ENCODE data around the gene PDHX.

Gene PDHX

GRCh38 chr11:34929794-34930763 lies 13.7 kb downstream of the PDHX start:
- no peaks in the 10 kb centered on the region for H3K36me3 ChIP-seq (ENCODE audit: control insufficient read depth, insufficient read depth, low read length)
- no peaks in the 10 kb centered on the region for H3K27me3 ChIP-seq (ENCODE audit: control insufficient read depth, insufficient read depth, low read length)
- H3K9me3 ChIP-seq (ENCODE audit: control insufficient read depth, low read length), result no peaks in the 10 kb centered on the region
- no peak overlapping the region for H2AFZ ChIP-seq
- no peak overlapping the region for H3K27ac ChIP-seq
- H3K79me2 ChIP-seq, result peaks cover 13% of the 10 kb centered on the region
- H3K9ac ChIP-seq, result no peak overlapping the region
- TF ChIP-seq CTCF (IDR thresholded peaks at IDR 0.05), result no peak
- H3K4me1 ChIP-seq, result peaks cover 3% of the 10 kb centered on the region
- no peak overlapping the region for H3K4me2 ChIP-seq (ENCODE audit: low read length)
- H3K4me3 ChIP-seq (ENCODE audit: low read depth, low read length), result no peak overlapping the region

- Histone ChIP-seq H3K9me3 (ENCODE audit: control insufficient read depth, low read length) (no peaks in the 10 kb centered on the region), H3K4me3 (ENCODE audit: low read depth, low read length) (no peak overlapping the region), H3K36me3 (ENCODE audit: control insufficient read depth, insufficient read depth, low read length) (no peaks in the 10 kb centered on the region), H2AFZ (no peak overlapping the region), H3K4me1 (no peaks in the 10 kb centered on the region), H3K4me2 (ENCODE audit: low read length) (no peak overlapping the region), H3K9ac (no peak overlapping the region), H3K27me3 (ENCODE audit: control insufficient read depth, insufficient read depth, low read length) (no peaks in the 10 kb centered on the region), H3K79me2 (peaks cover 3% of the 10 kb centered on the region), H3K27ac (no peak overlapping the region)
- no peak for TF ChIP-seq CTCF (IDR thresholded peaks at IDR 0.05)
Observed at GRCh38 chr11:34936945-34937629, 20.7 kb downstream of the PDHX start.

- H3K4me3 ChIP-seq (ENCODE audit: low read depth, low read length), result no peak overlapping the region
- no peaks in the 10 kb centered on the region for H3K27me3 ChIP-seq (ENCODE audit: control insufficient read depth, insufficient read depth, low read length)
- no peak overlapping the region for H3K27ac ChIP-seq
- H2AFZ ChIP-seq, result no peak overlapping the region
- TF ChIP-seq CTCF (IDR thresholded peaks at IDR 0.05), result no peak
- no peaks in the 10 kb centered on the region for H3K36me3 ChIP-seq (ENCODE audit: control insufficient read depth, insufficient read depth, low read length)
- H3K79me2 ChIP-seq, result peaks cover 3% of the 10 kb centered on the region
- H3K4me2 ChIP-seq (ENCODE audit: low read length), result no peak overlapping the region
- no peaks in the 10 kb centered on the region for H3K9me3 ChIP-seq (ENCODE audit: control insufficient read depth, low read length)
- no peaks in the 10 kb centered on the region for H3K4me1 ChIP-seq
- H3K9ac ChIP-seq, result no peak overlapping the region
Observed at GRCh38 chr11:34938611-34939010, 22.2 kb downstream of the PDHX start.

- TF ChIP-seq CTCF (IDR thresholded peaks at IDR 0.05), result no peak
- no peak overlapping the region for H3K27ac ChIP-seq
- H3K4me3 ChIP-seq (ENCODE audit: low read depth, low read length), result no peak overlapping the region
- no peaks in the 10 kb centered on the region for H3K36me3 ChIP-seq (ENCODE audit: control insufficient read depth, insufficient read depth, low read length)
- H3K27me3 ChIP-seq (ENCODE audit: control insufficient read depth, insufficient read depth, low read length), result no peaks in the 10 kb centered on the region
- no peak overlapping the region for H3K9ac ChIP-seq
- no peak overlapping the region for H2AFZ ChIP-seq
- no peak overlapping the region for H3K4me2 ChIP-seq (ENCODE audit: low read length)
- H3K4me1 ChIP-seq, result no peaks in the 10 kb centered on the region
- no peaks in the 10 kb centered on the region for H3K9me3 ChIP-seq (ENCODE audit: control insufficient read depth, low read length)
- H3K79me2 ChIP-seq, result peaks cover 3% of the 10 kb centered on the region
Observed at GRCh38 chr11:34940026-34940677, 23.7 kb downstream of the PDHX start.
